GM20431 (cell line): Measurements from ENCODE around the gene SFXN4.
"Not testable (repeated sequence)": the region's sequence is repeated elsewhere in the genome, so short reads cannot be mapped to it uniquely, and the experiment has no call there.

Experiments
- in situ Hi-C: fragments of 300-500 bp; cut with MseI, MboI; formaldehyde crosslinking; loops from one replicate; pipeline ENCODE4 v1.15.0; 2020; ENCODE audit warnings: low sequenced_read_pairs; ENCODE audit not compliant: unreplicated experiment

Gene SFXN4

GRCh38 chr10:119116326-119116951 lies 49.1 kb downstream of the SFXN4 start:
- in situ Hi-C loops: no loop called here

GRCh38 chr10:119115926-119116325 lies 49.6 kb downstream of the SFXN4 start:
- in situ Hi-C loops: no loop called here

DNA sequence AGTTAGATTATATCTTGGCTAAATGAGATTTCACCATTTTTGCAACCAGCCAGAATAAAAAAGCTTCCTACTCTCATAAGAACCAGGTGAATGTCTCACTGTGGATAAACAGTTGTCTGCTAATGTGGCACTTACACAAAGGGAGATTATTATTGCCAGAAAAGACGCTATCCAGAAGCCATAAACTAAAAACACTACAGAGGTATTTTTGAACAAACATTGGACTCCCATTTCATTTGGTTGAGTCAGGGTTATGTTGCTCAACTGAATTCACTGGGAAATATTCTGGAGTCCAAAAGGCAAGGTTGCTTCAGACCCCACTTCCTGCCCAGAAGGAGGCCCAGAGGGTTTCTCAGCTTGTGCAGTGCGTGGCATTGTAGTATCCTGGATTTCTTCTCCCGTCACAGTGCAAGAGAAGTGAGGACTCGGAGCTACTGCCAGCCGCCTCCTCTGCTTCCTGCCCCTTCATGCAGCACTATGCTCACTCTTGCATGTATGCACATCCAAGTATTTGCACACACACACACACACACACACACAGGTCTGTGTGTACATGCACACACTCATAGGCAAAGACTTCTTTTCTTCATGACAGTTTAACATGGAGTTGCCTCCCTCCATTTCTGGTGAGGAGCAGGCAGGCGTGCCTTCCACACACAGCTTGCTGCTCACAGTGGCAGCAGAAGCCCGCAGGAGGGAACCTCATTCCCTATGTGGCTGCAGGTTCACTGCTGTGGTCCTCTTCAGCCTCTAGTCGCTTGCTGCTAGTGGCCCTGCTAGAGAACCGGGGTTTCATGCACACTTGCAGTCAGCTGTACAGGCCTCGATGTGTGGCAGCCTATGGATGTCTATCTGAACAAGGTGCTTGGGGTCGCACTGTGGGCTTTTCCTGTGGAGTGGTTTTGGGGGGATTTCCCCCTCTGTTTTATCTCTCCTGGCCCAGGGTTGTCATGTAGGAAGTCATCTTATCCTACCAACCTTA lies 51.5 kb downstream of the SFXN4 start:
- in situ Hi-C loops: no loop called here

DNA sequence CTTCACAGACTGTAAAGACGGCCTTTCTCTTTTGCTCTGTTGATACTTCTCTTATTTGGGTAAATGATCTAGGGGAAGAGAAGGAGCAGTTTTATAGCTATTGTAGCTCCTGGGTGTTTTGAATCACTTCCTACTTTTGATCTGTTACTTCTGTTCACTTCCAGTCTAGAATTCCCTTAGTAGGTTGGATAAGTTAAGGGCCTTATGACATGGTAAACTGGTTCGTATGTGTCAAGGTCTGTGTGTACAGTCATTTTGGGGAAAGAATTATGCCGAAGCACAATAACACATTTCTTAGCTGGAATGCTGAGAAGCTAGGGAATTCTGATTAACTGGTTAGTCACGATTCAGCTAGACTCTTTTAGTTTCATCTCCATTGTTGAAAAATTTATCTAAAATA lies 53.5 kb downstream of the SFXN4 start:
- in situ Hi-C loops: no loop called here

DNA sequence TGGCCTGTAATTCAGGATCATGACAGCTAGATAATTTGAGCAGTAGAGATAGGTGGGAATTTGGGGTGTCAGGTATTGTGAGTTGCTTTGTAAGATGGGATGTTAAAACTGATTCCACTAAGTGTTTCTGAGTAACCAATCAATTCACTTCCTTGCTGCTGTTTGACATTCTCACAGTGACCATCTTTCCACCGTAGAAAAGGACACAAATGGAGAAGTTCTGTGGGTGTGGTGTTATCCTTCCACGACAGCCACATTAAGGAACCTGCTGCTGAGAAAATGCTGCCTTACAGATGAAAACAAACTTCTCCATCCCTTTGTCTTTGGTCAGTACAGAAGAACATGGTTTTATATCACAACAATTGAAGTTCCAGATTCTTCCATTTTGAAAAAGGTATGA lies 57.7 kb downstream of the SFXN4 start:
- in situ Hi-C loops: not testable (repeated sequence)

GRCh38 chr10:119107106-119107505 lies 58.4 kb downstream of the SFXN4 start:
- in situ Hi-C loops: not testable (repeated sequence)

DNA sequence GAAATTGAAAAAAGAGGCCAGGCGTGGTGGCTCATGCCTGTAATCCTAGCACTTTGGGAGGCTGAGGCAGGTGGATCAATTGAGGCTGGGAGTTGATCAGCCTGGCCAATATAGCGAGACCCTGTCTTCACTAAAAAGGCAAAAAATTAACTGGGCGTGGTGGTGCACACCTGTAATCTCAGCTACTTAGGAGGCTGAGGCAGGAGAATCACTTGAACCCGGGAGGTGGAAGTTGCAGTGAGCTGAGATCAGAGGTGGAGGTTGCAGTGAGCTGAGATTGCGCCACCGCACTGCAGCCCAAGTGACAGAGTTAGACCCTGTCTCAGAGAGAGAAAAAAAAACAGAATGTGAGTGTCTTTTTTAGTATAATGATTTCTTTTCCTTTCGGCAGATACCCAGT lies 59.6 kb downstream of the SFXN4 start:
- in situ Hi-C loops: not testable (repeated sequence)

GRCh38 chr10:119105155-119105554 lies 60.4 kb downstream of the SFXN4 start:
- in situ Hi-C loops: no loop called here

GRCh38 chr10:119104654-119105015 lies 60.9 kb downstream of the SFXN4 start:
- in situ Hi-C loops: no loop called here

GRCh38 chr10:119103903-119104653 lies 61.4 kb downstream of the SFXN4 start, which contains the start of gene DENND10:
Gene DENND10, plus strand, starts transcription at chr10:119104113. Its CDS starts 30 bp downstream, at chr10:119104143.
- in situ Hi-C loops: no loop called here

- in situ Hi-C loops: no loop called here
Measured at GRCh38 chr10:119103241-119103902, 62.1 kb downstream of the SFXN4 start.

DNA sequence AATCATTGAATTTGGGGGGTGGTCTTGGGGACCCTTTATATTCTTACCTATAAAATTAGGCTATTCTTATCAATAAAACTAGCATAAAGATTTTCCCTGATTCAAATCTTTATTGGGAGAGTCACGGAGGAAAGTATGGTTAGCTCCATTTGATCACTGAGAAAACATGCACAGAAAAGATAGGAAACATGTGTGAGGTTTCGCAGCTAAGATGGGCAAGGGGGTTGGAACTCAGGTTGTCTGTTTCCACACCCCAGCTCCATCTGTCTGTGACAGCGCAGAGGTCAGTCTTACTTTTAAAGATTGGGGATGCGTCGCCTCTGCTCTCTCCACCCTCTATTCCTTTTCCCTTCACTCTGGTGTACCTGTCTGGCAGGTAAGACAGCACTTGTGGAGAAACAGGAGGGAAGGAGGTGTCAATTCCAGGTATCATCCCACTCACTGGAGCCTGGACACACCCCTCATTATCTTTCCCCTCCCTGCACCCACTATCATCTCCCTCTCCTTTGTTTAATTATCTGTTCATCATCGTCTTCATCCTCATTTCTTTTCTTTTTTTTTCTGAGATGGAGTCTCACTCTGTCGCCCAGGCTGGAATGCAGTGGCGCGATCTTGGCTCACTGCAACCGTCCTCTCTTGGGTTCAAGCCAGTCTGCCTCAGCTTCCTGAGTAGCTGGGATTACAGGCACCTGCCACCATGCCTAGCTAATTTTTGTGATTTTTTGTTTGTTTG lies 64.0 kb downstream of the SFXN4 start:
- in situ Hi-C loops: no loop called here

DNA sequence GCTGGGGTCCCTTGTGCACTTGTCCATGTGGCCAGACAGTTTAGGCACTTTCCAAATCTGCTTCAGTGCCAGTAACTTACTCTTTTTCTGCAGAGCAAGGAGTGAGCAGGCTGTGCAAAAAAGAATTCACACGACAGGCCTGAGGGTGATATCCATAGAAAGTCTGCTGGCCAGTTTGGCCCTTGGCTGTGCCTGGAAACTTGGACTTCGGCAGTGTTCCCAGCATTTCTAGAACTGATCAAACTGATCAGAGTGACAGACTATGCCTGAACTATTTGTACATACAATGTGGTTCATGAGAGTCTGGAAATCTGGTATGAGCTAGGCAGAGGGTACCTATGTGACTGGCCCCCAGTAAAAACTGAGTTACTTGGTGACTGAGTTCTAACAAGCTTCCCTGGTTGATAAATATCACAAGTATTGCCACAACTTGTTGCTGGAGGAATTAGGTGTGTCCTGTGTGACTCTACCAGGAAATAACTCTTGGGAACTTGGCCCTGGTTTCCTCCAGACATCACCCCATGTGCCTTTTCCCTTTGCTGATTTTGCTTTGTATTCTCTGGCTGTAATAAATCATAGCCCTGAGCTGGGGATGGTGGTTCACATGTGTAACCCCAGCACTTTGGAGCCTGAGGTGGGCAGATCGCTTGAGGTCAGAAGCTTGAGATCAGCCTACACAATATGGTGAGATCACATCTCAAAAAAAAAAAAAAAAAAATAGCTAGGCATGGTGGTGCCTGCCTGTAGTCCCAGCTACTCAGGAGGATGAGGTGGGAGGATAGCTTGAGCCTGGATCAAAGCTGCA lies 64.9 kb downstream of the SFXN4 start:
- in situ Hi-C loops: no loop called here

DNA sequence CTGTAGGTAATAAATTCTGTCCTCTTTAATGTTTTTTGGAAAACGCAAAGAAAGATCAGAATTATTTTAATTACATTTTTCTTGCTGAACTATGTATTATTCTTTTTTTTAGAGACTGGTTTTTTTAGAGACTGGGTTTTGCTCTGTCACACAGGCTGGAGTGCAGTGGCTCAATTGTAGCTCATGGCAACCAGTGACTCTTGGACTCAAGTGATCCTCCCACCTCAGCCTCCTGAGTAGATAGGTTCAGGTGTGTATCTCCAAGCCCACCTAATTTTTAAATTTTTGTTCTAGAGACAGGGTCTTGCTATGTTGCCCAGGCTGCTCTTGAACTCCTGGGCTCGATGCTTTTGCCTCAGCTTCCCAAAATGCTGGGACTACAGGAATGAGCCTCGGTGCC lies 66.9 kb downstream of the SFXN4 start:
- in situ Hi-C loops: no loop called here

- in situ Hi-C loops: not testable (repeated sequence)
Measured at GRCh38 chr10:119096641-119097415, 68.7 kb downstream of the SFXN4 start.

GRCh38 chr10:119095640-119096039 lies 69.9 kb downstream of the SFXN4 start:
- in situ Hi-C loops: no loop called here

DNA sequence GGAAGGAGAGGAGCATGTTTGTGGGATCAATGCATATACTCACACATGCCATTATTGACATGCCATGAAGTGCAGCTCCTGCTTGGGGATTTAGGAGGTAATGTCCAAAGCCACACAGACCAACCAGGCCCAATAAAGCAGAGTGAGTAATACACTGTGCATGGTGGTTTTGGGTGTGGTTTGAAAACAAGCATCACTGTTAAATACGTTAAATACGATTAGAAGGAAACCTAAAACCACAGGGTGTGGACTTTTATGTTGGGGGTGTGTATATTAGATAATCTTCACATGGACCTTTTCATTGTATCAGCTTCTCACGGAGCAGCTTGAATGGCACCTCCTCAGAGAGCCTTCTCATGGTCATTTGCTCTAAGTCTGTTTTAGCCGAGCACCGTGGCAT lies 74.5 kb downstream of the SFXN4 start:
- in situ Hi-C loops: no loop called here
